ENCODE data around the gene NSUN7. TPM values are rescaled to one million over a fixed set of nuclear protein-coding genes. Genes with fewer than 3 reads are reported as not detected.

NSUN7 gene
- total and polyA plus RNA-seq, 4 donors, result 0.21 to 4.5 (median 1.3) TPM

GRCh38 chr4:40718586-40718985, 31.2 kb upstream of the NSUN7 start:
- no peaks in the 10 kb centered on the region for H3K36me3 ChIP-seq (ENCODE audit: control insufficient read depth in 4 of 4, insufficient read depth in 3 of 4, low read depth in 1 of 4, low read length in 3 of 4)
- no peak overlapping the region for H3K9ac ChIP-seq (ENCODE audit: low read depth in 1 of 2, low read length in 2 of 2)
- H3K4me1 ChIP-seq (ENCODE audit: control insufficient read depth in 4 of 4, insufficient read depth in 4 of 4, low read length in 3 of 4), result peaks cover 0 to 7% (median 6%) of the 10 kb centered on the region in 4 donors
- TF ChIP-seq, protein P1, sequence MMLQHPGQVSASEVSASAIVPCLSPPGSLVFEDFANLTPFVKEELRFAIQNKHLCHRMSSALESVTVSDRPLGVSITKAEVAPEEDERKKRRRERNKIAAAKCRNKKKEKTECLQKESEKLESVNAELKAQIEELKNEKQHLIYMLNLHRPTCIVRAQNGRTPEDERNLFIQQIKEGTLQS (IDR thresholded peaks at IDR 0.05), result no peak
- TF ChIP-seq YY1 (IDR thresholded peaks at IDR 0.05) (no peak), JUND (IDR thresholded peaks at IDR 0.05) (no peak), ZBTB33 (IDR thresholded peaks at IDR 0.05) (no peak), REST (IDR thresholded peaks at IDR 0.05) (no peak), FOXA2 (IDR thresholded peaks at IDR 0.05) (no peak), SP1 (IDR thresholded peaks at IDR 0.05) (no peak), TAF1 (conservative IDR thresholded peaks at IDR 0.05) (no peak), NR2F2 (IDR thresholded peaks at IDR 0.05) (no peak), HNF4G (IDR thresholded peaks at IDR 0.05) (no peak), RXRA (IDR thresholded peaks at IDR 0.05) (no peak), HNF4A (conservative IDR thresholded peaks at IDR 0.05) (no peak), RAD21 (IDR thresholded peaks at IDR 0.05) (no peak), GABPA (IDR thresholded peaks at IDR 0.05 in 1 of 2, conservative IDR thresholded peaks at IDR 0.05 in 1 of 2) (no peak), FOXA1 (IDR thresholded peaks at IDR 0.05) (no peak), EGR1 (IDR thresholded peaks at IDR 0.05; ENCODE audit: low read depth in 2 of 2) (no peak)
- TF ChIP-seq, protein P2, sequence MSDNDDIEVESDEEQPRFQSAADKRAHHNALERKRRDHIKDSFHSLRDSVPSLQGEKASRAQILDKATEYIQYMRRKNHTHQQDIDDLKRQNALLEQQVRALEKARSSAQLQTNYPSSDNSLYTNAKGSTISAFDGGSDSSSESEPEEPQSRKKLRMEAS (IDR thresholded peaks at IDR 0.05), result no peak
- TF ChIP-seq, protein P3, sequence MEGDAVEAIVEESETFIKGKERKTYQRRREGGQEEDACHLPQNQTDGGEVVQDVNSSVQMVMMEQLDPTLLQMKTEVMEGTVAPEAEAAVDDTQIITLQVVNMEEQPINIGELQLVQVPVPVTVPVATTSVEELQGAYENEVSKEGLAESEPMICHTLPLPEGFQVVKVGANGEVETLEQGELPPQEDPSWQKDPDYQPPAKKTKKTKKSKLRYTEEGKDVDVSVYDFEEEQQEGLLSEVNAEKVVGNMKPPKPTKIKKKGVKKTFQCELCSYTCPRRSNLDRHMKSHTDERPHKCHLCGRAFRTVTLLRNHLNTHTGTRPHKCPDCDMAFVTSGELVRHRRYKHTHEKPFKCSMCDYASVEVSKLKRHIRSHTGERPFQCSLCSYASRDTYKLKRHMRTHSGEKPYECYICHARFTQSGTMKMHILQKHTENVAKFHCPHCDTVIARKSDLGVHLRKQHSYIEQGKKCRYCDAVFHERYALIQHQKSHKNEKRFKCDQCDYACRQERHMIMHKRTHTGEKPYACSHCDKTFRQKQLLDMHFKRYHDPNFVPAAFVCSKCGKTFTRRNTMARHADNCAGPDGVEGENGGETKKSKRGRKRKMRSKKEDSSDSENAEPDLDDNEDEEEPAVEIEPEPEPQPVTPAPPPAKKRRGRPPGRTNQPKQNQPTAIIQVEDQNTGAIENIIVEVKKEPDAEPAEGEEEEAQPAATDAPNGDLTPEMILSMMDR (IDR thresholded peaks at IDR 0.05; ENCODE audit: low read depth, low read length, missing input control), result no peak
- peak overlapping the region in 1 of 2 donors; percentile 68 for H3K27ac ChIP-seq (ENCODE audit: low read depth in 1 of 2, low read length in 2 of 2)
- H3K9me3 ChIP-seq (ENCODE audit: control insufficient read depth in 4 of 4, low read length in 3 of 4), result no peaks in the 10 kb centered on the region
- H3K4me3 ChIP-seq (ENCODE audit: low read depth in 1 of 3, low read length in 3 of 3), result no peak overlapping the region
- 57% methylated on average over 3 of the region's 3 CpGs for WGBS
- no peak for DNase-seq (ENCODE audit: low spot score)
- H3K27me3 ChIP-seq (ENCODE audit: control insufficient read depth in 4 of 4, insufficient read depth in 4 of 4, low read length in 3 of 4), result no peaks in the 10 kb centered on the region
